Right ventricle myocardium superior (tissue), 1 donor: ENCODE data around the gene CST9. TPM values are rescaled to one million over a fixed set of nuclear protein-coding genes. Genes with fewer than 3 reads are reported as not detected.

Source experiments
- ATAC-seq: fragments of 200-7000 bp; cut with Tn5 transposase; one replicate; pipeline ENCODE4 v1.9.1; 2020; ENCODE audit warnings: mild to moderate bottlenecking; ENCODE audit not compliant: poor library complexity
- DNase-seq: peaks from one replicate; pipeline ENCODE4 v3.0.0-alpha.2; 2020
- intact Hi-C: fragments of 100-400 bp; cut with DNase I; formaldehyde crosslinking; loops from one replicate; pipeline ENCODE4 v1.11.2; 2022
- total RNA-seq: library from RNA; stranded (reverse); fragmentation: NEBNext Ultra II Directional; extraction: Animal tissue kit (Norgen Biotek cat#: 25700); gene quantifications from one replicate; pipeline ENCODE4 v1.2.1, GENCODE V29; 2021
- donor health status: DM: no; HTN: yes; CAD: no; lungs with severe emphysema.

Gene CST9
- total RNA-seq, 1 donor from 2014 or later = not detected

GRCh38 chr20:23569570-23569969, 36.1 kb downstream of the CST9 start:
- no peak for DNase-seq
- ATAC-seq = no peak
- intact Hi-C loops = no loop called here

GRCh38 chr20:23568971-23569330, 36.8 kb downstream of the CST9 start:
- intact Hi-C loops = no loop called here
- DNase-seq = no peak
- ATAC-seq = no peak

- DNase-seq = no peak
- intact Hi-C loops = no loop called here
- no peak for ATAC-seq
Observed at GRCh38 chr20:23568320-23568970, 37.3 kb downstream of the CST9 start, which contains the start of gene CST9L. Gene CST9L, minus strand, starts transcription at chr20:23568484. Its CDS starts 34 bp downstream, at chr20:23568450.

- DNase-seq = no peak
- intact Hi-C loops = no loop called here
- ATAC-seq = no peak
Observed at GRCh38 chr20:23566199-23566932, 39.4 kb downstream of the CST9 start.

GRCh38 chr20:23565503-23566045, 40.1 kb downstream of the CST9 start:
- intact Hi-C loops = no loop called here
- no peak for ATAC-seq
- DNase-seq = no peak

- no peak for DNase-seq
- no peak for ATAC-seq
- intact Hi-C loops = no loop called here
Observed at GRCh38 chr20:23564927-23565326, 40.8 kb downstream of the CST9 start.

- intact Hi-C loops = no loop called here
- ATAC-seq (no peak), DNase-seq (no peak)
Observed at GRCh38 chr20:23562721-23563342, 42.9 kb downstream of the CST9 start.

GRCh38 chr20:23554401-23554800, 51.3 kb downstream of the CST9 start:
- intact Hi-C loops = no loop called here
- ATAC-seq = no peak

More at GRCh38 chr20:23554401-23554800, 51.3 kb downstream of the CST9 start:
- no peak for DNase-seq

Other genes with a start within 250 kb of the CST9 start
- gene GZF1, start 243.7 kb downstream of the CST9 start, total RNA-seq = 16.6 TPM
- gene NAPB, start 184.4 kb downstream of the CST9 start, total RNA-seq = 4.2 TPM
- gene CSTL1, start 166.2 kb downstream of the CST9 start, total RNA-seq = not detected
- gene CST11, start 153.0 kb downstream of the CST9 start, total RNA-seq = not detected
- not detected for gene CST8, start 114.8 kb downstream of the CST9 start, total RNA-seq
- gene CST9L, start 37.4 kb downstream of the CST9 start, total RNA-seq = not detected
- gene CST3, start 32.0 kb upstream of the CST9 start, total RNA-seq = 971 TPM
- gene CST4, start 83.1 kb upstream of the CST9 start, total RNA-seq = not detected
- gene CST1, start 145.0 kb upstream of the CST9 start, total RNA-seq = not detected
- gene CST2, start 220.8 kb upstream of the CST9 start, total RNA-seq = not detected